SJCRH30 (cell line): ENCODE results near the gene PDXDC1. TPM values are rescaled to one million over a fixed set of nuclear protein-coding genes. Genes with fewer than 3 reads are reported as not detected.
"Not testable (repeated sequence)": the region's sequence is repeated elsewhere in the genome, so short reads cannot be mapped to it uniquely, and the experiment has no call there.

Experiments
- DNase-seq, 2 experiments: peaks; one replicate each; pipeline ENCODE4 v3.0.0-alpha.2; 2015 to 2020
- H3K27ac ChIP-seq: fragments of 250-450 bp; sonication (Bioruptor Pico); 2 replicates; pipeline ENCODE4 v1.5.1; 2020; ENCODE audit warnings: mild to moderate bottlenecking, moderate library complexity
- H3K27me3 ChIP-seq: fragments of 250-450 bp; sonication (Bioruptor Pico); 2 replicates; pipeline ENCODE4 v1.5.1; 2020; ENCODE audit warnings: mild to moderate bottlenecking, moderate library complexity
- H3K36me3 ChIP-seq: fragments of 250-450 bp; sonication (Bioruptor Pico); 2 replicates; pipeline ENCODE4 v1.5.1; 2020; ENCODE audit warnings: mild to moderate bottlenecking, moderate library complexity
- H3K4me1 ChIP-seq: fragments of 250-450 bp; sonication (Bioruptor Pico); 2 replicates; pipeline ENCODE4 v1.5.1; 2020; ENCODE audit warnings: mild to moderate bottlenecking, moderate library complexity
- H3K4me3 ChIP-seq: fragments of 250-450 bp; sonication (Bioruptor Pico); 2 replicates; pipeline ENCODE4 v1.5.1; 2020; ENCODE audit warnings: mild to moderate bottlenecking, moderate library complexity
- H3K9me3 ChIP-seq: fragments of 250-450 bp; sonication (Bioruptor Pico); replicated peaks from 2 replicates; pipeline ENCODE4 v1.5.1; 2020; ENCODE audit warnings: mild to moderate bottlenecking, moderate library complexity
- total RNA-seq: library from RNA; depleted of rRNA; stranded (reverse); fragments of >200 nt; shearing (Covaris generic); gene quantifications from 2 replicates; pipeline ENCODE4 v1.2.3, GENCODE V29; 2014

The PDXDC1 gene
- total RNA-seq, 1 experiment from 2014 or later, result 48.7 TPM

DNA sequence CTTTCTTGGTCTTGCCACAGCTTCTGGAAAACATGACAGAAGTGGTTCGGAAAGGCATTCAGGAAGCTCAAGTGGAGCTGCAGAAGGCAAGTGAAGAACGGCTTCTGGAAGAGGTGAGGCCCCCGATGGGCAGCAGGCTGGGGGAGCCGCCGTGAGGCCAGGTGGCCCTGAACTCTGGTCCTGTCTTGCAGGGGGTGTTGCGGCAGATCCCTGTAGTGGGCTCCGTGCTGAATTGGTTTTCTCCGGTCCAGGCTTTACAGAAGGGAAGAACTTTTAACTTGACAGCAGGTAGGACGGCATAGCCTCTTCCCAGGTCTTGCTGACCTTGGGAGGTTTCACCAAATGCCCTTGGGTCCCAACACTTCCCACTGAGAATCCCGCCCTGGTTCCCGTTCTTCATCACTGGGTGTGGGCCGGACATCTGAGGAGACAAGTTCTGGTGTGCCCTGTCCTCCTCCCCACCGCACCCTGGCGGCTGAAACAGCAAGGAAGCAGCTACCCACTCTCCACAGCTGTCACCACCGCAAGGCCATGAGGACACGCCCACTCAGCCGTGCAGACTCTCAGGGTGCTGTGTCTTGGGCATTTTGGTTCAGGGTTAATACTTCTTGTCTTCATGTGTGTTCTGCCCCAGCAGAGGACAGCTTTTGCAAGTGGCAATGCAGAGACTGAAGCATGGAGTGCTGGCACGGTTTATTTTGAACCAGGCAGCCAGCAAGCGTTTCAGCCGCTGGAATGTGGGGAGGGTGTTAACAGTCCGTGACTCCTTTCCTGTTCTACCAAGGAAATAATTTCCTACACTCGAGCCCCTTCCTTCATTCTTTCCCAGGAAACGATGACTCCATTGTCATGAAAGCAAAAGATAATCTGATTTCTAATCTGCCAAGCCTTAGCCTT lies 59.7 kb downstream of the PDXDC1 start:
- Histone ChIP-seq H3K27ac (no peak overlapping the region), H3K9me3 (no peaks in the 10 kb centered on the region), H3K36me3 (peaks cover 30% of the 10 kb centered on the region), H3K27me3 (no peaks in the 10 kb centered on the region), H3K4me3 (no peak overlapping the region), H3K4me1 (peaks cover 5% of the 10 kb centered on the region)
- DNase-seq, result no peak

DNA sequence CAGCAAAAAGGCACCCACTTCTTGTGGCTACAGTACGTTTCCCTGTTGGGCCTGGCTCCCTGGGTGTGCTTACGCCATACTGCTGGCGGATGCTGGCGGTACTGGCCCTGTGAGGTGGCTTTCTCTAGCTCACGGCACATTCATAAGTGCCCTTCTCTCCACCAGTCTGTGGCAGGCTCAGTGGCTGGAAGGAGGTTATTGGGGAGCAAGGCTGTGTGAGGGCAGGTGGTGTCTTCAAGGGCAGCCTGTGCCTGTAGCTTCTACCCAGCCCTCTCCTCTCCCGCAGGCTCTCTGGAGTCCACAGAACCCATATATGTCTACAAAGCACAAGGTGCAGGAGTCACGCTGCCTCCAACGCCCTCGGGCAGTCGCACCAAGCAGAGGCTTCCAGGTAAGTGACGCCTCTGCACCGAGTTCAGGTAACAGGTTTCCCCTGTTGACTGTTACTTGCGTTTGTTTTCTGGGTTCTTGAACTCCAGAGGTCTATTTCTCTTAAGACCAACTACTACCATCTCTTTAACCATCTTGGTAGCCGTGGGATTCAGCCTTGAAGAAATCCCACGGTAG lies 60.4 kb downstream of the PDXDC1 start:
- Histone ChIP-seq H3K36me3 (peaks cover 31% of the 10 kb centered on the region), H3K27ac (no peak overlapping the region), H3K9me3 (no peaks in the 10 kb centered on the region), H3K4me3 (no peak overlapping the region), H3K4me1 (no peaks in the 10 kb centered on the region), H3K27me3 (no peaks in the 10 kb centered on the region)
- no peak for DNase-seq

DNA sequence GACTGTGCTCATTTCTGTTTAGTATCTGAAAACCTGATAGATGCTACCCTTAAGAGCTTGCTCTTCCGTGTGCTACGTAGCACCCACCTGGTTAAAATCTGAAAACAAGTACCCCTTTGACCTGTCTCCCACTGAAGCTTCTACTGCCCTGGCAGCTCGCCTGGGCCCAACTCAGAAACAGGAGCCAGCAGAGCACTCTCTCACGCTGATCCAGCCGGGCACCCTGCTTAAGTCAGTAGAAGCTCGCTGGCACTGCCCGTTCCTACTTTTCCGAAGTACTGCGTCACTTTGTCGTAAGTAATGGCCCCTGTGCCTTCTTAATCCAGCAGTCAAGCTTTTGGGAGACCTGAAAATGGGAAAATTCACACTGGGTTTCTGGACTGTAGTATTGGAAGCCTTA lies 62.2 kb downstream of the PDXDC1 start:
- H3K4me3 ChIP-seq, result no peak overlapping the region
- no peaks in the 10 kb centered on the region for H3K9me3 ChIP-seq
- peaks cover 31% of the 10 kb centered on the region for H3K36me3 ChIP-seq
- no peak for DNase-seq
- H3K4me1 ChIP-seq, result no peaks in the 10 kb centered on the region
- no peaks in the 10 kb centered on the region for H3K27me3 ChIP-seq
- H3K27ac ChIP-seq, result no peak overlapping the region

DNA sequence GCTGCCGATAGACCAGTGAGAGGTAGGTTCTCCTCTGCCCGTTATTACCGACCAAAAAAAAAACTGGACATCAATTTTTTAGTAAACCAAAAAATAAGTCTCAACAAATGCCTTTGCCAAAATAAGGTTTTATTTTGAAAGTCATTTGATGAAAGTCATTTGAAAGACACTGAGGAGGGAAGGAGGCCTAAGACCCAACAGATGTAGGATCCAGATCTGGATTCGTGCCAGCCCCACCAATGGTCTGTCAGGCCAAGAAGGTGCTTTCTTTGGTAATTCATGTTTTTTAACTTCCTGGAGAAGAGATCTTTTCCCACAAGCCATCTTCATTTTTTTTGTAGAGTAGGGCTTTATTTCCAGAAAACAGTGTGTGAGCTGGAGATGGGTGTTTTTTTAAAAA lies 62.9 kb downstream of the PDXDC1 start:
- no peaks in the 10 kb centered on the region for H3K9me3 ChIP-seq
- H3K27ac ChIP-seq, result no peak overlapping the region
- no peaks in the 10 kb centered on the region for H3K4me1 ChIP-seq
- H3K4me3 ChIP-seq, result no peak overlapping the region
- peaks cover 31% of the 10 kb centered on the region for H3K36me3 ChIP-seq
- H3K27me3 ChIP-seq, result no peaks in the 10 kb centered on the region
- no peak for DNase-seq

DNA sequence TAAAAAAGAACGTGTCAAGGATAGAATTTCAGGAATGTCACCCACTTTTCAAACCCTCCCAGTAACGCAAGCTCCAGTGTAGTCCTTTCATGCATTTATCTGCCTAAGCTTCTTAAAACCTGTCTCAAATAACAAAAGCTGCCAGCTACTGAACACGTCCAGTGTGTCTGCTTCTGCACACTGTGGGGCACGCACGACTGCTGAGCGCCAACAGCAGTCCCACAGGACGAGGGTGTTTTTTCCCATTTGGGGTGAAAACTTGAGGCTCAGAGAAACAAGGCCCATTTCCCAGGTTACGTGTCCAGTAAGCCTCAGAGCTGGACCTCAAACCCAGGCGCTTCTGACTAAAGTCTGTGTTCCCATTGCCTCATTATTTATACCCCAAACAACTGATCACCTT lies 63.9 kb downstream of the PDXDC1 start:
- Histone ChIP-seq H3K27me3 (no peaks in the 10 kb centered on the region), H3K36me3 (peaks cover 25% of the 10 kb centered on the region), H3K9me3 (no peaks in the 10 kb centered on the region), H3K4me1 (no peaks in the 10 kb centered on the region), H3K4me3 (no peak overlapping the region), H3K27ac (no peak overlapping the region)
- no peak for DNase-seq

DNA sequence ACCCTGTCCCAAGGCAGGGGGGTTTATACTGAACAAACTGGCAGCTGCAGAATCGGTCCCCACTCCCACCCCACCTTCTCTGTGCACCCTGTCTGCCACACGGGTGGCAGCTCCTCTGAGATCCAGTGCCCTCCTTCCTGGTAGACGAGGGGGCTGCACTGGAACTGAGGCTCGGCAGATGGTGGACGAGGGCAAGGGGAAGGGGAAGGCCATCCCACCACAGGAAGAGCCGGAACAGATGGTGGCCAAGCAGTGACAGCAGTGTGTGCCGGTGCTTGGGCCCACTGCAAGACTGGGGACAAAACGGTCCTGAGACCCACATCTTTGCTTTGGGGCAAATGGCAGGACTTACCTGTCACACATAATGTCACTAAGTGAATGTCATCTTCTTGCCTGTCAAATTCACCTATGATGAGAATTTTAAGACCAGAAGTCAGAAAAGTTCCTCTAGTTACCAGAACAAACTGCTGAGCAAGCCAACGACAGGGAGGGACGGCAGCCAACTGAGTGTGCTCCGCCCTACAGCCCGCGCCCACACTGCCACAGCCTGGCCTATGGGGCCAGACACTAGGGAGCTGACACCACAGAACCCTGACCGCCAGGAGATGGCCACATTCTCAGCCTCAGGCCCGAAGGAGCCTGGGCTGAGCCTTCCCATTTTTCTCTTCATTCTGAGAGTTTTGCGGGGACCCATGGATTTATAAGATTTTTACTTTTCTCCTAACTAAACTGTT lies 66.6 kb downstream of the PDXDC1 start:
- no peak overlapping the region for H3K27ac ChIP-seq
- H3K4me3 ChIP-seq, result no peak overlapping the region
- no peaks in the 10 kb centered on the region for H3K27me3 ChIP-seq
- no peak for DNase-seq
- H3K9me3 ChIP-seq, result no peaks in the 10 kb centered on the region
- peaks cover 19% of the 10 kb centered on the region for H3K36me3 ChIP-seq
- H3K4me1 ChIP-seq, result no peaks in the 10 kb centered on the region

DNA sequence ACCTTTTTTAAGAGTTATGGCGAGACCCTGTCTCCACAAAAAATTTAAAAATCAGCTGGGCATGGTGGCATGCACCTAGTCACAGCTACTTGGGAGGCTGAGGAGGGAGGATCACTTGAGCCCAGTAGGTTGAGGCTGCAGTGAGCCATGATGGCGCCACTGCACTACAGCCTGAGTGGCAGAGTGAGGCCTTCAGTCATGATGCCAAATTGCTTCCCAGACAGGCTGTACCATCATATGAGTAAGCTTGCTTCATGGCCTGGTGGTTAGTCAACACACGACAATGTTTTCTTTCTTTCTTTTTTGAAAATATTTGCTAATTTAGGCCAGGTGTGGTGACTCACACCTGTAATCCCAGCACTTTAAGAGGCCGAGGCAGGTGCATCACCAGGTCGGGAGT lies 68.5 kb downstream of the PDXDC1 start:
- H3K36me3 ChIP-seq, result peaks cover 5% of the 10 kb centered on the region
- DNase-seq, result no peak
- no peaks in the 10 kb centered on the region for H3K27me3 ChIP-seq
- H3K4me3 ChIP-seq, result no peak overlapping the region
- H3K9me3 ChIP-seq, result no peaks in the 10 kb centered on the region
- H3K4me1 ChIP-seq, result no peaks in the 10 kb centered on the region
- H3K27ac ChIP-seq, result no peak overlapping the region

DNA sequence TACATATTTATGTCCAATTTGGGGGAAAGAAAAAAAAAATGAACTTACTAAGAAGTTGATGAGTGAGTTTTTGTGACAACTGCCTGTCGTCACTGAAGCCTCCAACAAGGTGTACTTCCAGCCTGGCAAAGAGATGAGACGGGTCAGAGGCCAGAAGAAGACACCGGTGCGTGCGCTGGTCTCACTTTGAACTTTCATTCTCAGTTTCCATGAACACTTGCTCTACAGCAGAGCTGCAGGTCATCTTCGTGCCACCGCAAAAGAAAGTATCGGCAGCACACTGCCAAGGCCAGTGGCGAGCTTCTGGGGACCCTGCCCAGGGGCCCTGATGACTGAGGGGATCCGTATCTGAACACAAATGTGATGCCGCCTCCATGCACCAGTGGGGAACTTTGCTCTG lies 69.5 kb downstream of the PDXDC1 start:
- H3K36me3 ChIP-seq, result peaks cover 4% of the 10 kb centered on the region; the same call in 1 of the 2 replicates
- DNase-seq, result no peak
- H3K27ac ChIP-seq, result no peak overlapping the region
- no peaks in the 10 kb centered on the region for H3K9me3 ChIP-seq
- H3K27me3 ChIP-seq, result no peaks in the 10 kb centered on the region
- no peak overlapping the region for H3K4me3 ChIP-seq
- no peaks in the 10 kb centered on the region for H3K4me1 ChIP-seq

DNA sequence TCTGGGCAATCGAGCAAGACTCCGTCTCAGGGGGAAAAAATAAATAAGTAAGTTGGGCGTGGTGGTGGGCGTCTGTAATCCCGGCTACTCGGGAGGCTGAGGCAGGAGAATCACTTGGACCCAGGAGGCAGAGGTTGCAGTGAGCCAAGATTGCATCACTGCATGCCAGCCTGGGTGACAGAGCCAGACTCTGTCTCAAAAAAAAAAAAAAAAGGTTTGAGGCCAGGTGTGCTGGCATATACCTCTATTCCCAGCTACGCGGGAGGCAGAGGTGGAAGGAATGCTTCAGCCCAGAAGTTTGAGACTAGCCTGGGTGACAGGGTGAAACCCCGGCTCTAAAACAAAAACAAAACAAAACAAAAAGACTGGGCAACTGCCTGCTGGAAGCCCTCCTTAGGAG lies 70.4 kb downstream of the PDXDC1 start:
- DNase-seq, H3K27ac ChIP-seq, H3K4me3 ChIP-seq, H3K27me3 ChIP-seq, H3K4me1 ChIP-seq, H3K9me3 ChIP-seq, H3K36me3 ChIP-seq: not testable (repeated sequence)

DNA sequence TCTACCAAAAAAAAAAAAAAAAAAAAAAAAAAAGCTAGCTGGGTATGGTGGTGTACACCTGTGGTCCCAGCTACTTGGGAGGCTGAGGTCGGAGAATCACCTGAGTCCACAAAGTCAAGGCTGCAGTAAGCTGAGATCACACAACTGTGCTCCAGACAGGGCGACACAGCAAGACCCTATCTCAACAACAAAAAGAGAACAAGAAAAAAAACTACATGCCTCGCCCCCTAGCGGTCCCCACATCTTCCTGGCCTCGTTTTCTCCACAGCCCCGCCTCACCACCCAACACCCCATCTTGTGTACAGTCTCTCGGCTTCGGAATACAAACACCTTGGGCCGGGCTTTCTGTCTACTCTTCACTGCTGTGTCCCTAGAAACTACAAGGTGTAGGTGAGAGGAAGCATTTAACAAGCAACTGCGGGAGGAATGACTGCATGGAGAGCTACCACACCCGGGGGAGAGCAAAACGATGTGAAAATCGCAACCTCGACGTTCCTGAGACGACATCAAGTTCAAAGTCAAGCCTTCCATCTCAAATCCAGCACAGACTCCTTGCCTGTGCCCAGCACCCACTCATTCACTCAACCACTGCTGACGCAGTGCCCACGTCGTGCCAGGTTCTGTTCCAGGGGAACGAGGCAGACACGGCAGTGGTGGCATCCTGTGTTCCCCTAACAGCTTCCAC lies 72.0 kb downstream of the PDXDC1 start:
- H3K9me3 ChIP-seq, result no peaks in the 10 kb centered on the region
- no peak overlapping the region for H3K4me3 ChIP-seq
- no peak overlapping the region for H3K27ac ChIP-seq
- DNase-seq, result no peak
- H3K4me1 ChIP-seq, result no peaks in the 10 kb centered on the region
- H3K27me3 ChIP-seq, result no peaks in the 10 kb centered on the region
- no peaks in the 10 kb centered on the region; the same call in 1 of the 2 replicates for H3K36me3 ChIP-seq

DNA sequence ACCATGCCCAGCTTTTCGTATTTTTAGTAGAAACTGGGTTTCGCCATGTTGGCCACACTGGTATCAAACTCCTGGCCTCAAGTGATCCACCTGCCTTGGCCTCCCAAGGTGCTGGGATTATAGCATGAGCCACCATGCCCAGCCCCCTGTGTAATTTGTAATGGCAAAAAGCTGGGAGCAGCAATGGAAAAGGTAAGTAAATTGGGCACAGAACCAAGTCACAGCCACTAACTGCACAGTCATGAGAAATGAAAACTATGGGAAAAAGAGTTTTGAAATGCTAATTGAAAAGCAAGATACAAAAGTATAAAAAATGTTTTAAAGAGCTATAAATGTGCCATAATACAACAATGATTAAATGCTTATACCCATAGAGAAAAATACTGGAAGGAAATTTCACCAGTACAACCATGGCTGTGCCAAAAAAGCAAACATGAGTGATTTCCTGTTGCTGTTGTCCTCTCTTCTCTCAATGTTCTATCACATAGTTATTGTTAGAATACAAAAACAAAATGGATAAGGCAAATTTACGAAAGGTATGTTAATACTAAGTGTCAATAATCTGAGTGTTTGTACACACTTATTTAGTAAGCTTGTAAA lies 74.9 kb downstream of the PDXDC1 start:
- H3K36me3 ChIP-seq, result no peaks in the 10 kb centered on the region
- no peak overlapping the region for H3K27ac ChIP-seq
- DNase-seq, result no peak
- H3K9me3 ChIP-seq, result no peaks in the 10 kb centered on the region
- H3K4me1 ChIP-seq, result no peaks in the 10 kb centered on the region
- no peak overlapping the region for H3K4me3 ChIP-seq
- H3K27me3 ChIP-seq, result no peaks in the 10 kb centered on the region

DNA sequence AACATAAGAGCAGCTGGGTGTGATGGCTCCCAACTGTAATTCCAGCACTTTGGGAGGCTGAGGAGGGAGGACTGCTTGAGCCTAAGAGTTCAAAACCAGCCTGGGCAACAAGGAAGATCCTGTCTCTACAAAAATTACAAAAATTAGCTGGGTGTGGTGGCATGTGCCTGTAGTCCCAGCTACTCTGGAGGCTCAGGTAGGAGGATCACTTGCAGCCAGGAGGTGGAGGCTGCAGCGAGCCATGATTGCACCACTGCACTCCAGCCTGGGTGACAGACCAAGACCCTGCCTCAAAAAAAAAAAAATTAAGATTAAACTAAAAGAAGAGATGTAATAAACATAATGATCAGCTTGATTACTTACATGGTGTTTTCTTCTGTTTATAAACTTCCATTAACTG lies 75.6 kb downstream of the PDXDC1 start:
- H3K4me1 ChIP-seq, DNase-seq, H3K36me3 ChIP-seq, H3K4me3 ChIP-seq, H3K27me3 ChIP-seq, H3K9me3 ChIP-seq, H3K27ac ChIP-seq: not testable (repeated sequence)

DNA sequence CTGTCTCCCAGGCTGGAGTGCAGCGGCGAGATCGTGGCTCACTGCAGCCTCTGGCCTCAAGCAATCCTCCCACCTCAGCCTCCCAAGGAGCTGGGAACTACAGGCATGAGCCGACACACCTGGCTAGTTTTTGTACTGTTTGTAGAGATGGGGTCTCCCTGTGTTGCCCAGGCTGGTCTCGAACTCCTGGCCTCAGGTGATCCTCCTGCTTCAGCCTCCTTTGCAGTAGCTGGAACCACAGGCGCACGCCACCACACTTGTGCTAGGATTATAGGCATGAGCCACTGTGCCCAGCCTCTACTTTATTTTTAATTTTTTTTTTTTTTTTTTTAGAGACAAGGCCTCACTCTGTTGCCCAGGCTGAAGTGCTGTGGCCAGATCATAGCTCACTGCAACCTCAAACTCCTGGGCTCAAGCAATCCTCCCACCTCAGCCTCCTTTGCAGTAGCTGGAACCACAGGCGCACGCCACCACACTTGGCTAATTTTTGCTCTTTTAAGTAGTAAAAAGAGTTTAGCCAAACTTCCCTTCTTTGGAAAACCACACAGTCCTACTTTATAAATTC lies 76.6 kb downstream of the PDXDC1 start:
- H3K27ac ChIP-seq, result no peak overlapping the region
- no peaks in the 10 kb centered on the region for H3K4me1 ChIP-seq
- DNase-seq, result no peak
- H3K27me3 ChIP-seq, result no peaks in the 10 kb centered on the region
- no peak overlapping the region for H3K4me3 ChIP-seq
- H3K36me3 ChIP-seq, result no peaks in the 10 kb centered on the region
- H3K9me3 ChIP-seq, result no peaks in the 10 kb centered on the region

DNA sequence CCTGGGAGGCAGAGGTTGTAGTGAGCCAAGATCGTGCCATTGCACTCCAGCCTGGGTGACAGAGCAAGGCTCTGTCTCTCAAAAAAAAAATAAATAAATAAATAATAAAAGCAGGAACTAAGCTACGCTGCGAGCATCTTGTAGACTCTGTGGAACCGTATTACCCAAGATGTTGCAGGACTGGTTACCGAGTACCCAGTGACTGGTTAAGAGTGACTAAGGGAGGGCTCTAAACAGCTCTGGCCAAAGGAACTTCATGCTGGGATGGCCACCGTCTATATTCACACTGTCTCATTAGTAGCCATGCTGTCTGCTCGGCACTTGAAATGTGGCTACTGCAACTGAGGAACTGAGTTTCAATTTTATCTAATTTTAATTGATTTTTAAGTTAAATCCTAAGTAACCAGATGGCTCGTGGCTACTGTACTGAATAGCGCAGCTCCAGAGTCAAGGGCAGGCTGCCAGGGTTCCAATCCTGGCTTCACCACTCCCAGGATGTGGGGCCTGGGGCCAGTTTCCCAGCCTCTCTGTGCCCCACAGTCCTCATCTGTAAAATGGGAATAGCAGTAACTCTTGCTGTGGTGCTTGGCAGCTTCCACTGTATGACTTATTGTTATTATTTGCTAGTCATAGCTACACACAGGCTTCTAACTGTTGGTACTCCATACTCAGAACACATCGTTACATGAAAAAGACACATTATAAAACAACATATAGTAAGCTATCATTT lies 78.1 kb downstream of the PDXDC1 start:
- no peaks in the 10 kb centered on the region for H3K9me3 ChIP-seq
- no peak for DNase-seq
- H3K27ac ChIP-seq, result no peak overlapping the region
- no peaks in the 10 kb centered on the region for H3K27me3 ChIP-seq
- no peak overlapping the region for H3K4me3 ChIP-seq
- no peaks in the 10 kb centered on the region for H3K36me3 ChIP-seq
- no peaks in the 10 kb centered on the region for H3K4me1 ChIP-seq
